Muscle layer of colon (tissue), 2 donors: Measurements from ENCODE around the gene LYSMD4.

Experiments used
- H3K27ac ChIP-seq: one replicate; pipeline ENCODE4 v1.7.0; 2013; ENCODE audit warnings: low read depth, mild to moderate bottlenecking, low read length, moderate library complexity
- H3K27me3 ChIP-seq, 2 donors: one replicate each; pipeline ENCODE4 v1.7.0; 2013; ENCODE audit warnings: low read length in 2 of 2, mild to moderate bottlenecking in 2 of 2; ENCODE audit not compliant: insufficient read depth in 2 of 2, control insufficient read depth in 1 of 2
- H3K36me3 ChIP-seq: one replicate; pipeline ENCODE4 v1.7.0; 2013; ENCODE audit warnings: mild to moderate bottlenecking, low read length; ENCODE audit not compliant: insufficient read depth
- H3K4me1 ChIP-seq: one replicate; pipeline ENCODE4 v1.7.0; 2013; ENCODE audit warnings: mild to moderate bottlenecking, low read length; ENCODE audit not compliant: insufficient read depth
- H3K4me3 ChIP-seq, 2 donors: one replicate each; pipeline ENCODE4 v1.7.0; 2013; ENCODE audit warnings: low read length in 2 of 2, low read depth in 1 of 2, mild to moderate bottlenecking in 1 of 2, moderate library complexity in 1 of 2
- H3K9ac ChIP-seq: one replicate; pipeline ENCODE4 v1.7.0; 2013; ENCODE audit warnings: low read length
- H3K9me3 ChIP-seq: one replicate; pipeline ENCODE4 v1.7.0; 2013; ENCODE audit warnings: mild to moderate bottlenecking, low read length
- donor health status: abdominal sarcoma.
- donor health status: Adenocarcinoma of cecum.

Gene LYSMD4

GRCh38 chr15:99717161-99718009, 15.9 kb downstream of the LYSMD4 start:
- H3K4me1 ChIP-seq = peaks cover 14% of the 10 kb centered on the region
- peak overlapping the region in 1 of 2 donors; percentile 11 for H3K4me3 ChIP-seq
- H3K9ac ChIP-seq = no peak overlapping the region
- H3K9me3 ChIP-seq = no peaks in the 10 kb centered on the region
- peak overlapping the region; percentile 41 for H3K27ac ChIP-seq
- no peaks in the 10 kb centered on the region for H3K27me3 ChIP-seq
- peaks cover 8% of the 10 kb centered on the region for H3K36me3 ChIP-seq

- H3K27me3 ChIP-seq = no peaks in the 10 kb centered on the region
- no peak overlapping the region for H3K27ac ChIP-seq
- H3K4me1 ChIP-seq = peaks cover 20% of the 10 kb centered on the region
- no peak overlapping the region for H3K9ac ChIP-seq
- no peaks in the 10 kb centered on the region for H3K9me3 ChIP-seq
- peaks cover 15% of the 10 kb centered on the region for H3K36me3 ChIP-seq
- no peak overlapping the region for H3K4me3 ChIP-seq
Measured at GRCh38 chr15:99716540-99717095, 16.6 kb downstream of the LYSMD4 start.

GRCh38 chr15:99712415-99712814, 20.8 kb downstream of the LYSMD4 start:
- H3K27ac ChIP-seq = no peak overlapping the region
- H3K36me3 ChIP-seq = peaks cover 25% of the 10 kb centered on the region
- H3K9ac ChIP-seq = no peak overlapping the region
- no peaks in the 10 kb centered on the region for H3K27me3 ChIP-seq
- H3K9me3 ChIP-seq = no peaks in the 10 kb centered on the region
- H3K4me3 ChIP-seq = no peak overlapping the region
- H3K4me1 ChIP-seq = peaks cover 34% of the 10 kb centered on the region

GRCh38 chr15:99711625-99712024, 21.6 kb downstream of the LYSMD4 start:
- Histone ChIP-seq H3K4me3 (no peak overlapping the region), H3K9ac (no peak overlapping the region), H3K4me1 (peaks cover 27% of the 10 kb centered on the region), H3K9me3 (no peaks in the 10 kb centered on the region), H3K27ac (peak overlapping the region; percentile 44), H3K27me3 (no peaks in the 10 kb centered on the region), H3K36me3 (peaks cover 25% of the 10 kb centered on the region)

GRCh38 chr15:99709243-99709986, 23.8 kb downstream of the LYSMD4 start:
- peaks cover 27% of the 10 kb centered on the region for H3K4me1 ChIP-seq
- no peaks in the 10 kb centered on the region for H3K27me3 ChIP-seq
- no peak overlapping the region for H3K4me3 ChIP-seq
- peaks cover 25% of the 10 kb centered on the region for H3K36me3 ChIP-seq
- no peak overlapping the region for H3K9ac ChIP-seq
- H3K27ac ChIP-seq = no peak overlapping the region
- H3K9me3 ChIP-seq = no peaks in the 10 kb centered on the region

DNA sequence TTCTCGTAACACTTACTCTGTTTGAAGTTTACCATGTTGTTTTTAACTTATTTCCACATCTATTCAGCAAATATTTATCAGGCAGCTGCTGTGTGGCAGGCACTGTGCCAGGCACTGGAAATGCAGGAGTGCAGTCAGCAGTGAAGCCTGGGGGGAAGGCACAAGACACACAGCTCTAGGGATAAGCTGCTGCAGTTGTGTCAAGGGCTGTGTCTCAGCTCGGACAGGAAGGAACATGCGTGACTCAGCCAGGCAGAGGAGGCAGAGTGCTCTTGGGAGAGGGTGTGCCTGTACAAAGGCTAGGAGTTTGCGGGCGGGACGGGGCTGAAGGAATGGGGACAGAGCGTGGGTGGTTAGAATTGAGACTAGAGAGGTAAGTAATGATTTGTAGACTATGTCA, 24.7 kb downstream of the LYSMD4 start:
- peak overlapping the region; percentile 0 for H3K27ac ChIP-seq
- no peaks in the 10 kb centered on the region for H3K27me3 ChIP-seq
- H3K4me3 ChIP-seq = no peak overlapping the region
- H3K36me3 ChIP-seq = peaks cover 25% of the 10 kb centered on the region
- peaks cover 35% of the 10 kb centered on the region for H3K4me1 ChIP-seq
- H3K9me3 ChIP-seq = no peaks in the 10 kb centered on the region
- H3K9ac ChIP-seq = no peak overlapping the region

DNA sequence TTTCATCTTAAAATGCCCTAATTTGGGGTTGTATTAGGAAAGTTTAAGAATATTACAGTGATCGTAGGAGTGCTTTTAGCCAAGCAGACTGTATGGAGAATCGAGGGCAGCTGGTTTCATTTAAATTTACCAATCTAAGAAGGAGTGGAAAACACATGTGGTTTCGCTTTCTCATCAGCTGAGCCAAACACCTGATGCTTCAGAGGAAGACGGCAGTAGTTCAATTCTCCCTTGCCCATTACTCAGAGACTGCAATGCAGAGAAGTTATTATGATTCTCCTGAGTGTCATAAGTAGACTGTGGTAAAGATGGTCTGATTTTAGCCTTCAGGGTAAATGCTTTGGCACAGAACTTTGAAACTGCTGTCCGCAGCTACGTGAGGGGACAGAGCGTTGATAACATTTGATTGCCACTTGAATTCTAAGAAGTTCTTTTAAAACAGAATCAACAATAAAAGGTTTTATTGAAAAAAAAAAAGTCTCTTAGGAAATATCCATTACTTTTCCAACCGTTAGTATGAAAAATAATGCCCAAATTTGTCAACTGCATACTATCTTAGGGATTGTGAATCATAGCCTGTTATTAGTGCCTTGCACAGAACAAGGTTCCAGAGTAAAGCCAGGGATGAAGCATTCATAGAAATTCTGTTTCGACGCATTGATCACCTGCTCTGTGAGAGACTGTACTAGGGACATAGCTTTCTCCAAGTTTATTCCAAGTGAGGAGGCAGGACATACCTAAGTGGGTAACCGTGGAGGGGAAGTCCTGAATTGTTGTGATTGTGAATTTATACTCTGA, 25.6 kb downstream of the LYSMD4 start:
- no peak overlapping the region for H3K4me3 ChIP-seq
- peaks cover 44% of the 10 kb centered on the region for H3K4me1 ChIP-seq
- no peak overlapping the region for H3K9ac ChIP-seq
- peak overlapping the region; percentile 19 for H3K27ac ChIP-seq
- H3K27me3 ChIP-seq = no peaks in the 10 kb centered on the region
- peaks cover 20% of the 10 kb centered on the region for H3K36me3 ChIP-seq
- no peaks in the 10 kb centered on the region for H3K9me3 ChIP-seq

- H3K27ac ChIP-seq = no peak overlapping the region
- H3K9me3 ChIP-seq = no peaks in the 10 kb centered on the region
- H3K4me1 ChIP-seq = peaks cover 39% of the 10 kb centered on the region
- no peaks in the 10 kb centered on the region for H3K27me3 ChIP-seq
- peaks cover 11% of the 10 kb centered on the region for H3K36me3 ChIP-seq
- H3K4me3 ChIP-seq = no peak overlapping the region
- H3K9ac ChIP-seq = no peak overlapping the region
Measured at GRCh38 chr15:99706557-99707303, 26.5 kb downstream of the LYSMD4 start.

GRCh38 chr15:99704444-99704838, 28.8 kb downstream of the LYSMD4 start:
- Histone ChIP-seq H3K4me1 (peaks cover 33% of the 10 kb centered on the region), H3K9ac (no peak overlapping the region), H3K27me3 (no peaks in the 10 kb centered on the region), H3K4me3 (no peak overlapping the region), H3K9me3 (no peaks in the 10 kb centered on the region), H3K36me3 (no peaks in the 10 kb centered on the region), H3K27ac (peak overlapping the region; percentile 38)

DNA sequence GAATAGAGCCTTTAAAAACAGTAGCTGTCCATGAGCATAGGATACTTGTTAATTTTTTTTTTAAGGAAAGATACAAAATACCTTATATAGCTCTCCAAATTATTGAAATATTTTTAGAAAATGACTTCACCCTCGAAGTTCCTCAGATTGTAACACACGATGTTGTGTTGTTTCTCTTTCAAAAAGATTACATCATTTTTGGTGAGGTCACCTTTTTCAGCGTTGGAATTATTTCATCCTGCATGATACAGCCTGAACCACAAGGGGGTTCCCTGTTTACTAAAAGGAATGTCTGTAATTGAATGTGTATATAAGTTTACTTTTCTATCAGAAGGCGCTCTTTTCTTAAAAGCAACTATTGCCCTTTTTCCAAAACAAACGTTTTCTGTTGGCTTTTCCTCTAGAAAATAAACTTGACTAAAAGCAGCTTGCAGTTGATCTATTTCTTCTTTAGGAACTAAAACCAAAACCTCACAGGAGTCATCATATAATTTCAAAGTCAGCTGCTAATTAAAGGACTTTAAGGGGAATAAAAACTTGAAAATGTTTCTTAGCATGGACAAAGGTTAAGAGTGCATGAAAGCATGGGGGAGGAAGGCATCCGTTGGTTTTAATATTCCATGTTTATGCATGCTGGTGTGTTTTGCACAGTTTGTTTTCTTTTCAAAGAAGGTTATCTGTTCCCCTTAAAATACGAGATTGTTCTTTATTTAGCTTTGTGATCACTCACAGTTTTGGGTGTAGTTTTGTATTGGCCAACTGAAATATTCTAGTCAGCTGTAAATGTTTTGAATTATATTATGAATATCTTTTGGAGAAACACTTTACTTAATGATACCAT, 29.4 kb downstream of the LYSMD4 start:
- H3K9me3 ChIP-seq = no peaks in the 10 kb centered on the region
- peaks cover 28% of the 10 kb centered on the region for H3K4me1 ChIP-seq
- no peaks in the 10 kb centered on the region for H3K36me3 ChIP-seq
- H3K4me3 ChIP-seq = no peak overlapping the region
- H3K9ac ChIP-seq = peak overlapping the region; percentile 17
- no peaks in the 10 kb centered on the region for H3K27me3 ChIP-seq
- peak overlapping the region; percentile 38 for H3K27ac ChIP-seq
